Panc1 (cell line): ENCODE results near the gene FANK1. TPM values are rescaled to one million over a fixed set of nuclear protein-coding genes. Genes with fewer than 3 reads are reported as not detected.

Experiments
- ATAC-seq: fragments of 200-7000 bp; cut with Tn5 transposase; 2 replicates; pipeline ENCODE4 v1.9.1; 2020; ENCODE audit warnings: mild to moderate bottlenecking, moderate library complexity
- BruUV-seq: library from RNA; stranded (reverse); fragments of 400-500 nt; replicated peaks from 2 replicates; lab custom pipeline; 2021; lab: Mats Ljungman, UMichigan
- CTCF ChIA-PET: fragments of 300-600 bp; sonication (Branson Sonifier 250); formaldehyde crosslinking; loops from one replicate; lab custom pipeline; 2022; ENCODE audit warnings: antibody characterized with exemption; lab: Charles Lee
- POLR2A ChIA-PET: fragments of 300-600 bp; sonication (Branson Sonifier 250); formaldehyde crosslinking; loops from one replicate; lab custom pipeline; 2022; ENCODE audit warnings: antibody characterized with exemption; lab: Charles Lee
- DNase-seq: peaks from one replicate; pipeline ENCODE4 v3.0.0-alpha.2; 2010; ENCODE audit warnings: low read depth, low spot score
- H3K27ac ChIP-seq: 2 replicates; pipeline ENCODE4 v1.5.1; 2011; ENCODE audit warnings: mild to moderate bottlenecking, low read length, inconsistent platforms
- H3K27me3 ChIP-seq: fragments of 200-500 bp; sonication (Bioruptor generic); 2 replicates; pipeline ENCODE4 v1.6.0; 2014; ENCODE audit warnings: low read length, inconsistent platforms; ENCODE audit not compliant: control insufficient read depth, insufficient read depth
- H3K36me3 ChIP-seq: fragments of 200-500 bp; sonication (Bioruptor generic); 2 replicates; pipeline ENCODE4 v1.5.1; 2014; ENCODE audit warnings: inconsistent platforms, mild to moderate bottlenecking, low read length, moderate library complexity; ENCODE audit not compliant: control insufficient read depth, insufficient read depth
- H3K4me1 ChIP-seq: 2 replicates; pipeline ENCODE4 v1.5.1; 2011; ENCODE audit warnings: inconsistent platforms, mild to moderate bottlenecking, low read length, moderate library complexity; ENCODE audit not compliant: control insufficient read depth, insufficient read depth
- H3K4me3 ChIP-seq, 2 experiments: 2 replicates each; pipeline ENCODE4 v1.5.1; 2011 to 2012; ENCODE audit warnings: low read depth in 2 of 2, low read length in 2 of 2, mild to moderate bottlenecking in 2 of 2, inconsistent platforms in 1 of 2, moderate library complexity in 1 of 2
- H3K9me3 ChIP-seq: fragments of 200-500 bp; sonication (Bioruptor generic); 2 replicates; pipeline ENCODE4 v1.5.1; 2014; ENCODE audit warnings: low read depth, mild to moderate bottlenecking, inconsistent platforms, low read length, moderate library complexity; ENCODE audit not compliant: control insufficient read depth, insufficient read depth
- POLR2AphosphoS5 ChIP-seq: IDR thresholded peaks from 2 replicates; pipeline ENCODE4 v1.6.1; 2012; ENCODE audit warnings: mild to moderate bottlenecking, low read depth, low read length, moderate library complexity
- SIN3A ChIP-seq: IDR thresholded peaks from 2 replicates; pipeline ENCODE4 v1.6.1; 2012; ENCODE audit warnings: low read depth, mild to moderate bottlenecking, low read length, moderate library complexity, borderline replicate concordance; ENCODE audit not compliant: insufficient read depth
- TCF7L2 ChIP-seq: IDR thresholded peaks from 2 replicates; pipeline ENCODE4 v1.6.1; 2011; ENCODE audit warnings: mild to moderate bottlenecking, low read depth, low read length, inconsistent platforms
- in situ Hi-C: cut with HindIII; loops from 2 replicates; pipeline ENCODE4 v1.10.0; 2016; ENCODE audit warnings: low sequenced_read_pairs, low pct_unique_long_range_greater_than_20kb
- intact Hi-C: fragments of 100-400 bp; cut with micrococcal nuclease; formaldehyde crosslinking; loops from one replicate; pipeline ENCODE4 v1.10.0; 2022; ENCODE audit not compliant: unreplicated experiment
- total RNA-seq: library from RNA; stranded (reverse); gene quantifications from one replicate; pipeline ENCODE4 v1.2.1, GENCODE V29; 2021; ENCODE audit not compliant: unreplicated experiment
- TF ChIP-seq, protein P1 (sequence below): fragments of 450-650 bp; IDR thresholded peaks from 2 replicates; pipeline ENCODE4 v1.5.1; 2017; ENCODE audit warnings: mild to moderate bottlenecking
- TF ChIP-seq, protein P2 (sequence below), 2 experiments: IDR thresholded peaks; 2 replicates each; pipeline ENCODE4 v1.6.1; 2011 to 2012; ENCODE audit warnings: low read depth in 2 of 2, control low read depth in 1 of 2, low read length in 1 of 2, mild to moderate bottlenecking in 1 of 2, moderate library complexity in 1 of 2; ENCODE audit not compliant: insufficient read depth in 1 of 2

FANK1 gene
- total RNA-seq, 1 experiment from 2014 or later: 19.1 TPM

DNA sequence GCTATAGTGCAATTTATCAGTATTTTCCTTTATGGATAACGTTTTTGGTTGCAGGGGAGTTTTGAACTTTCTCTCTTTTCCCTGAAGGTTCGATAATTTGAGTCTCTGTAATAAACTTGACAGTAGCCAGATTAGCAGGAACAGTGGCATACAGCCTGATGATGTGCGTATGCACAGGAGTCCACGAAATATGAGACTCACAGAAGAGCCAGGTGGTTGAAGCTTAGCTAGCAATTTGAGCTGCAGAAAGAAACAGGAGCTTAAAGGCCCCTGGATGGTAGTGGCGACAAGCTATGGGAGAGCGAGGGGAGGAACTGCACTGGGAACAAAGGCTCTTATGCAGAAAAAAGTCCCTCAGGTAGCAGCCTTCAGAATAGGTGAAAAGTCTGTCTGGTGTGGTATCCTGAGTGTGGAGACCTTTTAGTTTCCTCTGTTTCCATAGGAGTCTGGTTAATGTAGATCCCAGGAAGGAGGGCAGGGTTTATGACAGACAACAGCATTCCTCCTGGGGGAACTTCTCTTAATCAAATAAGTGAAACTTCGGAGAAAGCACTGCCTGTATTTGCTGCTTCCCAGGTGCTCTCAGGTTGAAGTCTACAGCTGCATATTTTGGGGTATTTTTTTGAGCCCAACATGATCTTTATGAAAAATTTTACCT is 32.7 kb downstream of the FANK1 start:
- CTCF ChIA-PET: interaction anchor here (0.7 kb wide), 1 partner anchor 869 kb away, joined by 3 read pairs; no protein-coding TSS in a partner anchor
- TF ChIP-seq, protein P1, sequence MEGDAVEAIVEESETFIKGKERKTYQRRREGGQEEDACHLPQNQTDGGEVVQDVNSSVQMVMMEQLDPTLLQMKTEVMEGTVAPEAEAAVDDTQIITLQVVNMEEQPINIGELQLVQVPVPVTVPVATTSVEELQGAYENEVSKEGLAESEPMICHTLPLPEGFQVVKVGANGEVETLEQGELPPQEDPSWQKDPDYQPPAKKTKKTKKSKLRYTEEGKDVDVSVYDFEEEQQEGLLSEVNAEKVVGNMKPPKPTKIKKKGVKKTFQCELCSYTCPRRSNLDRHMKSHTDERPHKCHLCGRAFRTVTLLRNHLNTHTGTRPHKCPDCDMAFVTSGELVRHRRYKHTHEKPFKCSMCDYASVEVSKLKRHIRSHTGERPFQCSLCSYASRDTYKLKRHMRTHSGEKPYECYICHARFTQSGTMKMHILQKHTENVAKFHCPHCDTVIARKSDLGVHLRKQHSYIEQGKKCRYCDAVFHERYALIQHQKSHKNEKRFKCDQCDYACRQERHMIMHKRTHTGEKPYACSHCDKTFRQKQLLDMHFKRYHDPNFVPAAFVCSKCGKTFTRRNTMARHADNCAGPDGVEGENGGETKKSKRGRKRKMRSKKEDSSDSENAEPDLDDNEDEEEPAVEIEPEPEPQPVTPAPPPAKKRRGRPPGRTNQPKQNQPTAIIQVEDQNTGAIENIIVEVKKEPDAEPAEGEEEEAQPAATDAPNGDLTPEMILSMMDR: no peak
- TF ChIP-seq SIN3A (no peak), POLR2AphosphoS5 (no peak), TCF7L2 (no peak)
- TF ChIP-seq, protein P2, sequence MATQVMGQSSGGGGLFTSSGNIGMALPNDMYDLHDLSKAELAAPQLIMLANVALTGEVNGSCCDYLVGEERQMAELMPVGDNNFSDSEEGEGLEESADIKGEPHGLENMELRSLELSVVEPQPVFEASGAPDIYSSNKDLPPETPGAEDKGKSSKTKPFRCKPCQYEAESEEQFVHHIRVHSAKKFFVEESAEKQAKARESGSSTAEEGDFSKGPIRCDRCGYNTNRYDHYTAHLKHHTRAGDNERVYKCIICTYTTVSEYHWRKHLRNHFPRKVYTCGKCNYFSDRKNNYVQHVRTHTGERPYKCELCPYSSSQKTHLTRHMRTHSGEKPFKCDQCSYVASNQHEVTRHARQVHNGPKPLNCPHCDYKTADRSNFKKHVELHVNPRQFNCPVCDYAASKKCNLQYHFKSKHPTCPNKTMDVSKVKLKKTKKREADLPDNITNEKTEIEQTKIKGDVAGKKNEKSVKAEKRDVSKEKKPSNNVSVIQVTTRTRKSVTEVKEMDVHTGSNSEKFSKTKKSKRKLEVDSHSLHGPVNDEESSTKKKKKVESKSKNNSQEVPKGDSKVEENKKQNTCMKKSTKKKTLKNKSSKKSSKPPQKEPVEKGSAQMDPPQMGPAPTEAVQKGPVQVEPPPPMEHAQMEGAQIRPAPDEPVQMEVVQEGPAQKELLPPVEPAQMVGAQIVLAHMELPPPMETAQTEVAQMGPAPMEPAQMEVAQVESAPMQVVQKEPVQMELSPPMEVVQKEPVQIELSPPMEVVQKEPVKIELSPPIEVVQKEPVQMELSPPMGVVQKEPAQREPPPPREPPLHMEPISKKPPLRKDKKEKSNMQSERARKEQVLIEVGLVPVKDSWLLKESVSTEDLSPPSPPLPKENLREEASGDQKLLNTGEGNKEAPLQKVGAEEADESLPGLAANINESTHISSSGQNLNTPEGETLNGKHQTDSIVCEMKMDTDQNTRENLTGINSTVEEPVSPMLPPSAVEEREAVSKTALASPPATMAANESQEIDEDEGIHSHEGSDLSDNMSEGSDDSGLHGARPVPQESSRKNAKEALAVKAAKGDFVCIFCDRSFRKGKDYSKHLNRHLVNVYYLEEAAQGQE (IDR thresholded peaks at IDR 0.05; ENCODE audit: insufficient read depth in 1 of 2, low read depth in 2 of 2, low read length in 1 of 2): no peak
- no peaks in the 10 kb centered on the region for H3K9me3 ChIP-seq
- ATAC-seq (no peak), DNase-seq (no peak)
- no TSS peak for BruUV-seq
- no peaks in the 10 kb centered on the region for H3K27me3 ChIP-seq
- H3K4me3 ChIP-seq: no peak overlapping the region
- intact Hi-C loops (no loop called here), in situ Hi-C loops (no loop called here)
- H3K27ac ChIP-seq: peak overlapping the region; percentile 35
- POLR2A ChIA-PET: no interaction called here
- no peaks in the 10 kb centered on the region for H3K36me3 ChIP-seq
- H3K4me1 ChIP-seq: peaks cover 7% of the 10 kb centered on the region; the same call in 1 of the 2 replicates

DNA sequence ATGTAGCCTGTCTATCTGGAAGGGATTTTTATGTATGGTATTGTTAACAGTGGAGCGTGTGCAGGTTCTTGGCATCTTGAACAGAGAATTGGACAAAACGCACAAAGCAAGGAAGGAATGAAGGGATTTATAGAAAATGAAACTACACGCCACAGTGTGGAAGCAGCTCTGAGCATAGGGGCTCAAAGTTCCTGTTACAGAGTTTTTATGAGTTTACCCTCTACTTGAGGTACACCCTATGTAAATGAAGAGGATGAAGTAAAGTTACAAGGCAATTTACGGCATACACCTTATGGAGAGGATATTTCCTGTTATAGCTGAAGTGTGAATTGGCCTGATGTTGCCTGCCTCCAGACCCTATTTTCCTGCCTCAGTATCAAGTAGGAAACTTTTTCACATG is 33.3 kb downstream of the FANK1 start:
- CTCF ChIA-PET: interaction anchor here (0.7 kb wide), 1 partner anchor 869 kb away, joined by 3 read pairs; no protein-coding TSS in a partner anchor

More for the DNA sequence above, 33.3 kb downstream of the FANK1 start:
- no peak for ATAC-seq
- Histone ChIP-seq H3K4me1 (peaks cover 7% of the 10 kb centered on the region; the same call in 1 of the 2 replicates), H3K36me3 (no peaks in the 10 kb centered on the region), H3K27me3 (no peaks in the 10 kb centered on the region), H3K4me3 (no peak overlapping the region), H3K9me3 (no peaks in the 10 kb centered on the region), H3K27ac (peak overlapping the region; percentile 35)
- intact Hi-C loops (loop anchor here (10.0 kb wide), 1 partner anchor 815 kb away; no protein-coding TSS in a partner anchor), in situ Hi-C loops (no loop called here)
- no peak for DNase-seq
- TF ChIP-seq, protein P1: no peak
- TF ChIP-seq SIN3A (no peak), TCF7L2 (no peak), POLR2AphosphoS5 (no peak)
- POLR2A ChIA-PET: no interaction called here
- BruUV-seq: no TSS peak
